GM12874 (cell line): ENCODE data around the gene ZNF581.

Source experiments
- CTCF ChIP-seq: IDR thresholded peaks from 2 replicates; pipeline ENCODE4 v1.5.1; 2011; ENCODE audit warnings: low read depth, mild to moderate bottlenecking, control low read depth, low read length, moderate library complexity; ENCODE audit not compliant: insufficient read depth

The ZNF581 gene

DNA sequence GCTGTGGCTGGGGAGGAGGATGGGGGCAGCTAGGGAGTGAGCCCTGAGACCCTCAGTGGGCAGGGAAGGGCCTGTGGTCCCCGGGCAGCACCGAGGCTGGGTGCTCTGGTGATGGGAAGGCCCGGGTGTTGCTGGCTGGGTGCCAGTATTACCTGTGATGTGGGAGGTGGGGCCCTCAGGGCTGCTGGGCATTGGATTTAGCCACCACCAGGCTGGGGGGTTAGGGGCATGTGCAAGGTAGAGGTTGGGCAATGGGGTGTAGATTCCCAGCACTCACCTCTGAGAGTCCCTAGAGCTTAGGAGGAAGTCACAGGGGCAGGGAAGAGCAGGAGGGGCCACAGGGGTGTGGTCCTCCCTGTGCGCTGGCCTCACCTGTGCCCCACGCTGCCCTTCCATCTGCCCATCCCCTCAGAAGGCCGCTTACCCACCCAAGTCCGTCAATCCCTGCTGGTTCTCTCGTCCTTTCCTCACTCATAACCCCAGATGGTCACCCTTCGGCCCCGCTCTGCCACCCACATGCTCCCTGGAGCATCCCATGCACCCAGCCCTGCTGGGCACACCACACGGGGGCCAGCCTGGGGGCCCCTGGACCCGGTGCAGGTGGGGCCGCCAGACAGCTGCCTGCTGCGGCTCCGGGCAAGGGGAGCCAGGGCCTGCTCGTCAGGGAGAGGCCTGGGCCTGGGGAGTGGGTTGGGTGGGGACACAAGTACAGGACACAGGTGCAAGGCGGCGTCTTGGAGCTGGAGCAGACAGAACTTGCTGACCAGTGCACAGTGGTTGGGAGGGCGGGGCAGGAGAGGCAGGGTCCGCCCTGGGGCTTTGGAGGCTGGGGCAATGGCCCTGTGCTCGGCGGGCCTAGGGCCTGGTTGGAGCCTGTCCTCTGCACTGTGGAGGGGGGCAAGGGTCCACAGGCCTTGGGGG lies 44.1 kb downstream of the ZNF581 start:
- TF ChIP-seq CTCF, result no peak

DNA sequence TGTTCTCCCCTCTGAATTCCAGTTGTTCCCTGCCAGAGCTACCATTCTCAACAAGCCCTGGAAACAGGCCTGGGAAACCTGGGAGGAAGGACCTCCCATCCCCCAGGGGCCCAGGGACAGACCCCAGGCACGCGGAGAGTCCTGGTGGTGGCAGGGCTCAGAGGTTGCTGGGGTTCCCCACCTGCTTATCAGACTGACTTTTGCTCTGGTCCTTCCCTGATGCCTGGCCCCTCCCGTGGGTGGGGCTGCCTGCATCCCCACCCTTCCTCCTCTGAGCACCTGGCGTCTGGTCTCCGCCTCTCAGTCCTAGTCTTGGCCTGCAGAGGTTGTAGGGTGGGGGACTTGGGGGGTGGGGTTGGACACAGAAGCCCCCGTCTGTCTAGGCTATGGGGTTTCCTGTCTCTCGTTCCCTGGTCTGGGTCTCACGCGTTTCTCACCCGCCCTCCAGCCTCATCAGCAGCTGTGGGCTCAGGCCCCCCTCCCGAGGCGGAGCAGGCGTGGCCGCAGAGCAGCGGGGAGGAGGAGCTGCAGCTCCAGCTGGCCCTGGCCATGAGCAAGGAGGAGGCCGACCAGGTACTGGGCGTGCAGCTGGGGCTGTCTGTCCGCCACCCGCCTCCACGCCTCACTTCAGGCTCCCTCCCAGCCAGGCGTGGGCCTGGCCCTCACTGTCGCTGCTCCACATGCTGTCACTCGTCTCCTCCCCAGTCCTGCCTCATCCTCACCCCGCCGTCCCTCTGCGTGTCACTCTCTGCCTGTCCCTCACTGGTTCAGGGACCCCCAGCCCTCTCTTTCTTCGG lies 45.2 kb downstream of the ZNF581 start:
- TF ChIP-seq CTCF, result no peak

DNA sequence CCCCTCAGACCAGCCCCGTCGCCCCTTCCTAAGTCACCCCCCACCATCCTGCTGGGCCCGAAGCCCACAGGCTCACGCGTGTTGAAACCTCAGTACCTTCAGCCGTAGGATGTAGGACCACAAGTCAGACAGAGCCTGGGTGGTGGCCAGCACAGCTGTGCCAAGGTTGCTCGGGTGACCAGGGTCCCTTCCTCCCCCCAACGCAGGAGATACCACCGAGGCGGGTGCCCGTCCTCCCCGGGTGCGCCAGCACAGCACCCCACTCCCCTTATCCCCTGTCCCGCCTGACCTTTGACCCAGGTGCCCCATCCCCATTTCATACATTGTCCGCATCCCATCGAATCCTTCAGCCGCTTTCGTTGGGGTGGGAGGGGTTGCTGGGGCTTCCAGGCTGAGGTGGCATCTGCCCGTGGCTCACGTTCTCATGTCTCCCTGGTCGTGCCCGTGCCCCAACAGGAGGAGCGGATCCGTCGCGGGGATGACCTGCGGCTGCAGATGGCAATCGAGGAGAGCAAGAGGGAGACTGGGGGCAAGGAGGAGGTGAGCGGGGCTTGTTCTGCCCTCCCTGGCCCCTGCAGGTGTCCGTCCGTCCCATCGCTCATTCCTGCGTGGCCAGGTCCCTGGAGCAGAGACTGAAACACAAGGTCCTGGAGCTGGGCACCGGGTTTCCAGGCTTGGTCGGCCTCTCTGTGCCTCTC lies 46.1 kb downstream of the ZNF581 start:
- TF ChIP-seq CTCF, result no peak

DNA sequence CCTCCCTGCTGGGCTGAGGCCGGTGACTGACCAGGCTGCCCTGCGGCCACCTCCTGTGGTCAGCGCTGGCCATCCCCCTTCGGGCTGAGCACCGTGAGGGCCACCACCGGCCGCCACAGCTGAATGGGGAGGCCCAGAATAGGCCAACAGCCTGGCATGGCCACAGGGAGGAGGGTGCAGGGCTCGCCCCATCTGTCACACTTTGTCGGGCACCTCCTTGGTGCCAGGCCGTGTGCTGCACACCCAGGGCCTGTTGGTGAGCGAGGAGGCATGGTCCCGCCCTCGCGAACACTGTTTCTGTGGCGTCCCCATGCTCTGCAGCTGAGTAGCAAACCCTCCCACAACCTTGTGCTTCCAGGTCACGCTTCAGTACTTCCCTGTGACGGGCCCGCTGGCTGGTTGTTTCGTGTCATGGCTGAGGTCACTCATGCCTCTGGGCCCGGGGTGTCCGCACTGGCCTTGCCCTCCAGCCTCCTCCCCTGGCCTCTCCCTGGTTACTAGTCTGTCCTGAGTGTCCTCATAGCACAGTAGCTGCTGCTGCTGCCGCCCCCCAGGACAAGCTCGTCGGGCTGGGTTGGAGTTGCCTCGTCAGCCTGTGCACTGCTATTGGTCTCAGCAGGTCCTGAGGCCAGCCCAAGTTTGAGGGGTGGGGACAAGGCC lies 46.8 kb downstream of the ZNF581 start:
- no peak for TF ChIP-seq CTCF

- no peak for TF ChIP-seq CTCF
Observed at GRCh38 chr19:55690769-55691545, 47.5 kb downstream of the ZNF581 start.

DNA sequence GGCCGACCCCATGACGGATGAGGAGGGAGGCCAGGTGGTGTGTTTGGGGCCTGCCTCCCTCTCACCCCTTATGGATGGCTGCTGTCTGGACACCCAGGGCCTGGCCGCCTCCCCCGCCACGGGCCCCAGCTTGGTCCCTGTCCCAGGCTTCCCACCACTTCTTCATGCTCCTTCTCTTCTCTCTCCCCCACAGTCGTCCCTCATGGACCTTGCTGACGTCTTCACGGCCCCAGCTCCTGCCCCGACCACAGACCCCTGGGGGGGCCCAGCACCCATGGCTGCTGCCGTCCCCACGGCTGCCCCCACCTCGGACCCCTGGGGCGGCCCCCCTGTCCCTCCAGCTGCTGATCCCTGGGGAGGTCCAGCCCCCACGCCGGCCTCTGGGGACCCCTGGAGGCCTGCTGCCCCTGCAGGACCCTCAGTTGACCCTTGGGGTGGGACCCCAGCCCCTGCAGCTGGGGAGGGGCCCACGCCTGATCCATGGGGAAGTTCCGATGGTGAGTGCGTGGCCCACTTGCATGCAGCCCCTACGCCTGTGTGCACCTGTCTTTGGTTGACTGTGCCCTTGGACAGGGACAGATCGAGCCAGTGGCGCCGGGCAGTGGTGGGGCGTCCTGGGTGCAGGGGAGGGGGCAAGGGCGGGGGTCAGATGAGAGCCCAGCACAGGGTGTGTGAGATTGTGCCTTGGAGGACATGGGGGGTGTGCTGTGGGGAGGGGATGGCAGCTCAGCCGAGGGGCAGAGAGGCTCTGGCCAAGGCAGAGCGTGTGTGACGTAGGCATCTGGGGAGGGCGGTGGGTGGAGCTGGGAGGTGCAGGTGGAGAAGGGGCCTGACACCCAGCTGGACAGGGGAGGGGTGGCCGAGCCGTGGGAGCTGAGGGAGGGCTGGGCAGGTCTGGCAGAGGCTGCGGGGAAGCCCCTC lies 48.4 kb downstream of the ZNF581 start:
- TF ChIP-seq CTCF, result no peak
